Activated CD8-positive, alpha-beta memory T cell treated with anti-CD3 and anti-CD28 coated beads, Interleukin-2, amount 50 U/mL, for 24 hours (primary cell): ENCODE measurements around the gene MFAP3L.

Source experiments
- DNase-seq: peaks from one replicate; pipeline ENCODE4 v3.0.0-alpha.2; 2020; ENCODE audit errors: extremely low read depth

MFAP3L gene

DNA sequence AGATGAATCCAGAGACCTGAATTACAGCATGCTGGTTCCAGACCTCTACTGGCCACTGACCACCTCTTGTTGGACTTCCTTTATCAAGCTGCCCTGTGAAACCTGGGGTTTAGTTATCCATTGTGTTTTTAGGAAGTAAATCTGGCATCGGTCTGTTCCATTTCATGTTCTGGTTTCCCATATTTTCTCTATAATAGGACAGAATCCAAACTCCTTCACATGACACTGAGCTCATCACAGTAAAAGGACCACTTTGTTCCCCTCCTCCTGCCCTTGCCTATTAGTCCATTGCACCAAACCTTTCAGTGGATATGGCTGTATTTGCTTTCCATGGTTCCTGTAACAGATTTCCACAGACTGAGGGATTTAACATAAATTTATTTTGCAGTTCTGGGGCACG lies 4.0 kb downstream of the MFAP3L start:
- DNase-seq = no peak

DNA sequence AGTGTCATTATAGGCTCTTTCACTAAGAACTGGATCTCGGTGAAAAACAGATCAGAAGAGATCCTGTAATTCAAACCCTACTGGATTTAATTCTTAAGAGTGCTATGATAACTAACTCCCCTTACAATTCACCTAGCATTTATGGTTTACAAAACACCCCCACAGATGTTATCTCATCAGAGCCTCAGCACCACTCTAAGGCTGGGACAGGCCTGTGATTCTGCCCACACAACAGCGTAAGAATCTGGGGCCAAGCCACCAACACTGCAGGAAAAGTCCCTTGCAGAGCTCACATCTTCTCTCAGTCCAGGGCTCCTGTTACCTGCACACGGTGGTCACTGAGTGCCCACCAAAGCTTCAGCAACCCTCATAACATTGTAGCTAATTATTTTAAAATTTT lies 8.9 kb downstream of the MFAP3L start:
- no peak for DNase-seq

DNA sequence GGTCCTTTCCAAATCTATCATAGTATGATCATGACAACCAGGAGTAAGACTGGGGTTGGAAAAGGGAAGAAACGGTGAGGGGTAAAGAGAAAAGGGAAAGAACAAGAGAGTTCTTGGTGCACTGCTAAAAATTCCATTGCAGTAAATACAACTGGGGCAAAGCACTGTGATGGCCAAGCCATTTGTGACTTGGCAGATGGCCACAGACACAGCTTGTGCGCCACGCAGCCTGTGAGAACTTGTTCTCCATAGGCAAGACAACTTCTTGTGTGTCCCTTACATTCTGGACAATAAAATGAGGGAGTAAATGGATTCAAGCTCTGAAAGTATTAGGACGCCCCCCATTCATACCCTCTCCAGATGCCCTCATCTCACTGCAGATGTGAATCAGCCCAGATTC lies 10.9 kb downstream of the MFAP3L start:
- DNase-seq = no peak

- DNase-seq = no peak
Observed at GRCh38 chr4:170014359-170015011, 11.7 kb downstream of the MFAP3L start.

- no peak for DNase-seq
Observed at GRCh38 chr4:170012629-170012958, 13.6 kb downstream of the MFAP3L start.

DNA sequence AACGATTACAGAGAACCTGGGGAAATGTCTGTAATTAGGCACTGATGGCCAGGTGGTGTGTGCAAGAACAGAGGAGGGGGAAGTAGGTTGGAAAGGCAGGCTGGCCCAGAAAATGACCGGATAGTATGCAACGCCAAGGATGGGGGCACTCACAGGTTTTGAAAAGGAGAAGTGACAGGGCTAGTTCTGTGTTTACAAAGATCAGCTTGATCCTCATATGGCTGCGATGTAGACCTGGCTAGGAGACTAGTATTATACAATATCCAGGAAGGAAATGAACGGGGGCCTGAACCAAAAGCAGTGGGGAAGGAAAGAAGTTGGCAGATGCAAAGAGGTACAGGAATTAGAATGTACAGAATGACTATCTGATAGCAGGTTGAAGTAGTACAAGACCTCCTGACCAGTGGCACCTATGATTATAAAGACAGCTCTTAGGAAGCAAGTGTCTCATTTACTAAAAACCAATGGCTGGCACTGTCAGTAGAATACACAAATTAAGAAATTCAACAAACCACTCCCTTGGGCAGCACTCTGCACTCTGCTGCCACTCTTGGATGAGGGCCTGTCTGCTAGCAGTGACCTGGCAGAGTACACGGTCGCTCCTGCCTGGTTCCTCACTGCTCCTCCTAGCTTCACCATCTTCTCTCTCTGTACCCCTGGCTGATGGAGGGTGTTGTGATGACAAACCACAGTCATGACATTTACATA lies 14.1 kb downstream of the MFAP3L start:
- DNase-seq = no peak

- no peak for DNase-seq
Observed at GRCh38 chr4:170009291-170009690, 16.9 kb downstream of the MFAP3L start.

- no peak for DNase-seq
Observed at GRCh38 chr4:170008801-170009200, 17.4 kb downstream of the MFAP3L start.

- DNase-seq = no peak
Observed at GRCh38 chr4:170008371-170008770, 17.8 kb downstream of the MFAP3L start.

GRCh38 chr4:170007113-170007512 lies 19.1 kb downstream of the MFAP3L start:
- DNase-seq = no peak

DNA sequence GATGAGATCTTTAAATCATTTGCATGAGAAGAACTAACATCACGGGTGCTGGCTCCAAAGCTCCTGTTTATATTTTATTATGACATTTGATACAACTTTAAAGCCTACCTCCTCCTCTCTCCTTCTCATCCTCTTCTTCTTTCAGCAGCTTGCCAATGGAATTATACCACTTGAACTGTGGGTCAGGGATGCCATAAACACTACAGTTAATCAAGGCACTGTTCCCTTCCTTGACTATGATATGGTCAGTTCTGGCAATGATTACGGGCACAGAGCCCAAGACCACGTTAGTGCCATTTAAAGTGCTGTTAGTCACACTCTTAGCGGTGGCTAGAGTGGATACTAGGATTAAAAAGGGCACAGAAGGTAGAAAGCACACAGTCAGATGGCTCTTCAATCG lies 20.7 kb downstream of the MFAP3L start:
- no peak for DNase-seq

DNA sequence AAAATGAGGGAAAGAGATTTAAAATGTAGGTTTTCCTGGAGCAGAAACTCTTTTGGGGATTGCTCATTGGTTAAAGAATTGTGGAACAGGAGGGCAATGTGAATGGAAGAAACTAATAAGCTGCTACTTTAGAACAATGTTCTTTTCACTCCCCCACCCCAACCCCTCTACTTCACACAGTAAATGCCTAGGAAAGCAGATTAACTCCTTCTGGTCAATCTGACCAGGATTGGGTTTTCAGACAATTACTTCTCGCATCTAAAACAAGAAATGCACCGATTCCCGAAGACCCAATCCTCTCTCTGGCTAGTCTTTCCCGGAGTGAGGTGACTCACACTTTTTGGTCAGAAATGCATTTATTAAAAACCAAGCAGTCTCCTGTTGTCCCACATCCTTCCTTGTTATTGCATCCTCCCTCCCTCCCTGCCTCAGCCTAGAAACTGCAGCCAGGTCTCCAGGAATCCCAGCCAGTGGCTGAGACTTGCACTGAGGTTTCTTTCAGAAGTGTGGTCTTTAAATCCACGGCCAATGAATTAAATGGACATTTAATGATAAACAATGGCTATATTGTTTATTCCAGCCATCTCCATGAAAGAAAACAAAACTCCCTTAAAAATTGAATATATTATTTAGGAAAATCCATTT lies 21.4 kb downstream of the MFAP3L start:
- no peak for DNase-seq

DNA sequence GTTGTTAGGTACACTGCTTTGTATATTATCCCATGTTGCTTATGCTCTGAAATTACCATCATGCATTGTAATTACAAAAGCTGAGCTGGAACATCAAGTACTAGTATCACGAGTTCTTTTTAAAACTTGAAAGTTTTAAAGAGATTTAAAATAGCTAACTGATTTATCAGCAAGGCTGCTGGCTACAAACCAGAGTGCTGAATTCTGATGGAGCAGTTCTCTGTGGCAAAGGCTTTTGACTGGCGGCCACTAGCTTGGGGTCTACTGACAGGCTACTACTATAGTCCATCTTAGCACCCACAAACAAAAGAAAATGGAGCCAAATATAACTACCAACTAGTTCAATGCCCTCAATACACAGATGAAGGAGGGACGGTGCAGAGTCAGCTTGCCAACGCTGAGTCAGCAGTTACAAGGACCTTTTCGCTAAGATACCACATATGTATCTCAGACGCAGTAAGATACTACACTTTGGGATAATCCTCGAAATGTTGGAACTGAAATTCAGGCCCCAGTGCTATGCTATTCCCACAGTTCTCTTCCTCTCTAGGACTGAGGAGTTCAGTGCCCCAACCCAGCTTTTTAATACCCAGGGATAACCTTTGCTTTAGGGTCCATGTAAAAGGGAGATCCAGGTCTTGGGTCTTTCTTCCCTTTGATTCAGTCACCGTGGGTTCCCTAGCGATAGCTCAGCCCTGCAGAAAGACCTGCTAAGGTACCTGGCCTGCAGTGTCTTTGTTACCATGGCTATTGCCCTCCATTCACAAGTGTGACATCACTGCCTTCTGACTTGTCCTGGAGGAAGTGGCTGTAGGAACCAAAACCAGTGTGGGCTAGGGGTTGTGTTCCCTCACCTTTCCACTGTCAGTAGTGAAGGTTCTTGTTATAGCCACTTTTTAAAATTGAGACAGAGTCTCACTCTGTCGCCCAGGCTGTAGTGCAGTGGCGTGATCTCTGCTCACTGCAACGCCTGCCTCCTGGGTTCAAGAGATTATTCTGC lies 22.8 kb downstream of the MFAP3L start:
- no peak for DNase-seq

DNA sequence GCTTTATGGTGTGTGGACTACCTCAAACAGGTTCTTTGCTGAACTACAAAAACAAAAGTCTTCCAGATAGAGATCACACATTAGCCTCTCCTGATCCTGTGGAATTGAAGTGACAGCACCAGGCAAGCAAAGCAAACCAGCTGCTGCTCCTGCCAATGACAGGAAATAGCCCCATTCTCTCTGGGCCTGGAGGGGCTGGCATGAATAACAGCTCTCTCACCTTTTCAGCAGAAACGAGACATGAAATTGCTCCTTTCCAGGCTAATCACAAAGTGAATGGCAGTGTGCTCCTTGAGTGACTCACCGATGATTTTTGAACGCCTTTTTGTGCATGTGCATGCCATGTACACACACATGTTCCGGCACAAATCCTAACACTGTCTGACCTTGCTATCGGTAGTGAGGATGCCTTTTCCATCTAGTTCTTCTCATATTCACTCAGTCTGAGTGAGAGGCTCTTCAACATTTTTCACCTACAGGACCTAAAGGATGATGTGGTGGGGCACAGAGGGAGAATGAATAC lies 24.4 kb downstream of the MFAP3L start:
- DNase-seq = no peak

- no peak for DNase-seq
Observed at GRCh38 chr4:170001011-170001744, 25.0 kb downstream of the MFAP3L start.

GRCh38 chr4:169999923-170000322 lies 26.3 kb downstream of the MFAP3L start:
- no peak for DNase-seq

DNA sequence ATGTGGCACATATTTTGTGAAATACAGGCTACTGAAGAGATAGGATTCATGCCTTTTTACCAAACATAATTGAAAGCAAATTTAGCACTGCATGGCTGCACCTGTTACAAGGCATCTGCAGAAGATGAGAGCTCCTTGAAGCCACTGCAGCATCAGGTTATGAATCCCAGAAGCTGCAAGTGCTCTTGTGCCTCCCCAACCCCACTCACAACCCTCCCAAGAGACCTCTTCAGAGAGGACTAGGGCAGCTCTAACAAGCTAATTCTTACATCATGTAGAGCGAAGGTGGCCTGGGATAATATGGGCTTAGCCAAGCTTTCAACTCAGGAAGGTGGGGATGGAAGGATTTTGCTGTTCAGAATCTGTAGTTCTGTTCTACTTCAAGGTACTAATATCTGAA lies 27.2 kb downstream of the MFAP3L start:
- no peak for DNase-seq

GRCh38 chr4:169996379-169997240 lies 29.6 kb downstream of the MFAP3L start:
- DNase-seq = no peak

GRCh38 chr4:169993531-169993930 lies 32.7 kb downstream of the MFAP3L start:
- DNase-seq = no peak

DNA sequence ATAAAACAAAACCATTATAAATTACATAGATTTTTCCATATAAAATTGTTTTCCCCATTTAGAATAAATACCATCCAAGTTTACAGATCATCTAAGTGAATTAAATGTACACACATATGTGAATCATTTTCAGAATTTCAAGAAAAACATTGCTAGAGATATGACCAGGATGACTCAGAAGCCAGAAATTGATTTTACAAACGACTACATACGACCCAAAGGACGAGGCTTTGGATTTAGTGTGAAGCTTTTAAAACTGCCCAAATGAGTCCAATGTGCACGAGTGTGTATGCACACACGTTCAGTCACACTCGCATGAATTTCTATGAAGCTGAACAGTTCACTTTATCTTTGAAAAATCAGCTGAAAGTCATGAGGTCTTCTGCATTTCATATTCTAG lies 37.9 kb downstream of the MFAP3L start:
- no peak for DNase-seq
